Measurements from ENCODE around the gene NTRK1. TPM values are rescaled to one million over a fixed set of nuclear protein-coding genes. Genes with fewer than 3 reads are reported as not detected.

The NTRK1 gene
- total and polyA plus RNA-seq, 2 donors (not counting 1 experiment from before 2014, with no cell fraction given), result not detected

- Histone ChIP-seq H3K4me1 (ENCODE audit: control insufficient read depth in 2 of 2, insufficient read depth in 2 of 2, low read length in 2 of 2) (peaks cover 19 to 23% of the 10 kb centered on the region in 2 donors), H3K4me2 (replicated peaks; ENCODE audit: low read depth, low read length, poor library complexity, severe bottlenecking) (peak overlapping the region; percentile 50), H3K27me3 (replicated peaks in 1 of 4; ENCODE audit: control extremely low read depth in 1 of 4, control insufficient read depth in 3 of 4, insufficient read depth in 4 of 4, low read length in 3 of 4) (peaks cover 0 to 87% (median 44%) of the 10 kb centered on the region in 4 experiments), H2AFZ (ENCODE audit: insufficient read depth, low read depth, low read length, poor library complexity, severe bottlenecking) (no peak overlapping the region), H3K36me3 (replicated peaks in 1 of 2; ENCODE audit: control extremely low read depth in 1 of 2, control insufficient read depth in 1 of 2, extremely low read depth in 1 of 2, insufficient read depth in 2 of 2, low read length in 1 of 2) (no peaks in the 10 kb centered on the region), H3K79me2 (ENCODE audit: control insufficient read depth, insufficient read depth, low read length) (no peaks in the 10 kb centered on the region), H4K20me1 (ENCODE audit: control insufficient read depth, insufficient read depth, low read length, poor library complexity, severe bottlenecking) (no peaks in the 10 kb centered on the region), H3K4me3 (ENCODE audit: control extremely low read depth in 1 of 5, extremely low read depth in 1 of 5, insufficient read depth in 1 of 5, low read depth in 2 of 5, low read length in 4 of 5) (no peak overlapping the region), H3K27ac (ENCODE audit: low read length in 2 of 2) (no peak overlapping the region), H3K9me3 (ENCODE audit: control extremely low read depth in 1 of 3, control insufficient read depth in 2 of 3, insufficient read depth in 1 of 3, low read length in 2 of 3) (no peaks in the 10 kb centered on the region), H3K9ac (ENCODE audit: low read length) (no peak overlapping the region)
- Mint-ChIP-seq H3K27me3 (peaks cover 73% of the 10 kb centered on the region), H3K4me3 (no peak overlapping the region), H3K27ac (no peak overlapping the region), H3K4me1 (peaks cover 18% of the 10 kb centered on the region), H3K9me3 (ENCODE audit: insufficient read depth) (no peaks in the 10 kb centered on the region)
- intact Hi-C loops (cut with micrococcal nuclease), result no loop called here
- DNase-seq (no peak), ATAC-seq (ENCODE audit: low read depth) (no peak)
- TF ChIP-seq CTCF (IDR thresholded peaks at IDR 0.05) (no peak), EZH2 (IDR thresholded peaks at IDR 0.05; ENCODE audit: borderline replicate concordance, insufficient read depth, low read depth, low read length, poor library complexity, severe bottlenecking) (no peak)
- ChIA-PET CTCF (no interaction called here), POLR2A (no interaction called here)
- WGBS (ENCODE audit: insufficient coverage), result 60% methylated on average over 14 of the region's 22 CpGs
These were observed 64.0 kb downstream of the NTRK1 start for GRCh38 chr1:156924478-156925153.

- no peaks in the 10 kb centered on the region for H3K9me3 ChIP-seq (ENCODE audit: control extremely low read depth in 1 of 3, control insufficient read depth in 2 of 3, insufficient read depth in 1 of 3, low read length in 2 of 3)
- H3K9ac ChIP-seq (ENCODE audit: low read length), result no peak overlapping the region
- WGBS (ENCODE audit: insufficient coverage), result 84% methylated on average over 2 of the region's 5 CpGs
- no peak overlapping the region for H3K4me3 Mint-ChIP-seq
- ATAC-seq (ENCODE audit: low read depth) (no peak), DNase-seq (no peak)
- H3K36me3 ChIP-seq (replicated peaks in 1 of 2; ENCODE audit: control extremely low read depth in 1 of 2, control insufficient read depth in 1 of 2, extremely low read depth in 1 of 2, insufficient read depth in 2 of 2, low read length in 1 of 2), result no peaks in the 10 kb centered on the region
- no peak overlapping the region for H3K4me3 ChIP-seq (ENCODE audit: control extremely low read depth in 1 of 5, extremely low read depth in 1 of 5, insufficient read depth in 1 of 5, low read depth in 2 of 5, low read length in 4 of 5)
- H3K27ac Mint-ChIP-seq, result no peak overlapping the region
- peaks cover 18% of the 10 kb centered on the region for H3K4me1 Mint-ChIP-seq
- no peak overlapping the region for H2AFZ ChIP-seq (ENCODE audit: insufficient read depth, low read depth, low read length, poor library complexity, severe bottlenecking)
- no peaks in the 10 kb centered on the region for H3K79me2 ChIP-seq (ENCODE audit: control insufficient read depth, insufficient read depth, low read length)
- ChIA-PET CTCF (no interaction called here), POLR2A (no interaction called here)
- intact Hi-C loops (cut with micrococcal nuclease), result no loop called here
- H3K27ac ChIP-seq (ENCODE audit: low read length in 2 of 2), result no peak overlapping the region
- H3K4me1 ChIP-seq (ENCODE audit: control insufficient read depth in 2 of 2, insufficient read depth in 2 of 2, low read length in 2 of 2), result peaks cover 19 to 23% of the 10 kb centered on the region in 2 donors
- peaks cover 78% of the 10 kb centered on the region for H3K27me3 Mint-ChIP-seq
- H3K27me3 ChIP-seq (replicated peaks in 1 of 4; ENCODE audit: control extremely low read depth in 1 of 4, control insufficient read depth in 3 of 4, insufficient read depth in 4 of 4, low read length in 3 of 4), result peaks cover 0 to 82% (median 42%) of the 10 kb centered on the region in 4 experiments
- H3K9me3 Mint-ChIP-seq (ENCODE audit: insufficient read depth), result no peaks in the 10 kb centered on the region
- H4K20me1 ChIP-seq (ENCODE audit: control insufficient read depth, insufficient read depth, low read length, poor library complexity, severe bottlenecking), result no peaks in the 10 kb centered on the region
- no peak overlapping the region for H3K4me2 ChIP-seq (replicated peaks; ENCODE audit: low read depth, low read length, poor library complexity, severe bottlenecking)
- TF ChIP-seq EZH2 (IDR thresholded peaks at IDR 0.05; ENCODE audit: borderline replicate concordance, insufficient read depth, low read depth, low read length, poor library complexity, severe bottlenecking) (no peak), CTCF (IDR thresholded peaks at IDR 0.05) (no peak)
These were observed 64.7 kb downstream of the NTRK1 start for GRCh38 chr1:156925154-156926010.

Data from B cell (primary cell).